ENCODE measurements around the gene FNDC11.

FNDC11 gene

GRCh38 chr20:63540417-63541186 lies 13.4 kb upstream of the FNDC11 start:
- DNase-seq, result no peak

GRCh38 chr20:63541371-63541770 lies 12.6 kb upstream of the FNDC11 start:
- DNase-seq, result no peak

- no peak for DNase-seq
These were observed 11.9 kb upstream of the FNDC11 start for GRCh38 chr20:63542031-63542559.

- no peak for DNase-seq
These were observed 11.3 kb upstream of the FNDC11 start for GRCh38 chr20:63542696-63543095.

GRCh38 chr20:63543131-63543530 lies 10.8 kb upstream of the FNDC11 start:
- no peak for DNase-seq

GRCh38 chr20:63543733-63544132 lies 10.2 kb upstream of the FNDC11 start:
- no peak for DNase-seq

- DNase-seq, result no peak
These were observed 9.6 kb upstream of the FNDC11 start for GRCh38 chr20:63544241-63544957.

GRCh38 chr20:63544958-63545516 lies 8.9 kb upstream of the FNDC11 start:
- no peak for DNase-seq

GRCh38 chr20:63545814-63546213 lies 8.1 kb upstream of the FNDC11 start:
- DNase-seq, result no peak

- no peak for DNase-seq
These were observed 7.6 kb upstream of the FNDC11 start for GRCh38 chr20:63546256-63546955.

GRCh38 chr20:63546956-63547724 lies 6.8 kb upstream of the FNDC11 start:
- no peak for DNase-seq

- DNase-seq, result no peak
These were observed 6.1 kb upstream of the FNDC11 start, which contains the start of gene SRMS for GRCh38 chr20:63547725-63548480. TSS of gene SRMS (minus strand) at chr20:63547749. CDS start at chr20:63547463, 286 bp downstream.

- DNase-seq, result no peak
These were observed 5.4 kb upstream of the FNDC11 start for GRCh38 chr20:63548542-63548941.

- DNase-seq, result no peak
These were observed 4.9 kb upstream of the FNDC11 start for GRCh38 chr20:63549019-63549418.

- DNase-seq, result no peak
These were observed 4.2 kb upstream of the FNDC11 start for GRCh38 chr20:63549679-63550282.

- DNase-seq, result no peak
These were observed 2.9 kb upstream of the FNDC11 start for GRCh38 chr20:63551068-63551467.

GRCh38 chr20:63552481-63553249 lies 1.3 kb upstream of the FNDC11 start:
- DNase-seq, result peak in 3 of 5 experiments; percentile 54 to 88 (median 75)

- peak; percentile 69 to 94 (median 85) for DNase-seq
These were observed 567 bp upstream of the FNDC11 start for GRCh38 chr20:63553251-63553932.
